HL-60 (cell line): ENCODE data around the gene LTBP3.

Experiments used
- CTCF ChIP-seq: IDR thresholded peaks from one replicate; pipeline ENCODE4 v1.5.1; 2011; ENCODE audit warnings: low read length, control low read depth, inconsistent platforms; ENCODE audit not compliant: insufficient read depth
- GABPA ChIP-seq: IDR thresholded peaks from 2 replicates; pipeline ENCODE4 v1.6.1; 2012; ENCODE audit warnings: low read depth
- POLR2AphosphoS5 ChIP-seq: IDR thresholded peaks from 2 replicates; pipeline ENCODE4 v1.6.1; 2012; ENCODE audit warnings: low read depth
- REST ChIP-seq: IDR thresholded peaks from 2 replicates; pipeline ENCODE4 v1.6.1; 2012; ENCODE audit warnings: low read depth; ENCODE audit not compliant: insufficient replicate concordance

- no peak for TF ChIP-seq CTCF
- TF ChIP-seq POLR2AphosphoS5, result no peak
- TF ChIP-seq GABPA, result no peak
- TF ChIP-seq REST, result no peak
Measured at GRCh38 chr11:65578667-65579066, 20.5 kb upstream of the LTBP3 start.
